AG04449 (cell line): ENCODE data around the gene PRSS57.

Experiments used
- CTCF ChIA-PET: fragments of 350-600 bp; formaldehyde crosslinking; extraction: SDS; loops from one replicate; lab custom pipeline; 2021; ENCODE audit warnings: antibody characterized with exemption; lab: Yijun Ruan, JAX
- POLR2A ChIA-PET: fragments of 400-600, 350-600 bp; formaldehyde crosslinking; extraction: SDS; loops from one replicate; lab custom pipeline; 2020; ENCODE audit warnings: antibody characterized with exemption, inconsistent platforms; lab: Yijun Ruan, JAX
- DNase-seq: peaks from one replicate; pipeline ENCODE4 v3.0.0-alpha.2; 2010; ENCODE audit warnings: low read depth, low spot score
- H3K4me3 ChIP-seq: 2 replicates; pipeline ENCODE4 v1.5.1; 2011; ENCODE audit warnings: low read depth, mild to moderate bottlenecking, control low read depth, low read length
- TF ChIP-seq, protein P1 (sequence below): IDR thresholded peaks from one replicate; pipeline ENCODE4 v1.5.1; 2011; ENCODE audit warnings: mild to moderate bottlenecking, moderate library complexity, low read length, control low read depth, inconsistent platforms; ENCODE audit not compliant: insufficient read depth; ENCODE audit errors: missing control alignments

The PRSS57 gene

DNA sequence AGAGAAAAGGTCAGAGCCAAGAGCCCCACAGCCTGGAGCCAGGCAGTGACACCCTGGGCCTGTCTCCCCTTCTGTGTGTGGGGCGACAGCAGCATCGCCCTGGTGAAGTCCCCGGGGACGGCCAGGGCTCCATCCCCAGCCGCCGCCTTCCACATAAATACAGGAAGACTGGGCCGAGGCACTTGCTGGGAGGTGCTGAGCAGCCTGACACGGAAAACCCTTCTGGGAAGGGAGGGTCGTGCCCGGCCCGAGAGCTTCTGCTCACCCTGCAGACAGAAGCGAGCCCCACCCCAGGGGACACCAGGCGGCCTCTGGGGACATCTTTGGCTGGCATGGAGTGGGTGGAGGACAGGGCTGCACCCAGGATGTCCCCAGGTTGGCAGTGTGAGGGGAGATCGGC, 50.5 kb downstream of the PRSS57 start:
- POLR2A ChIA-PET = no interaction called here
- TF ChIP-seq, protein P1, sequence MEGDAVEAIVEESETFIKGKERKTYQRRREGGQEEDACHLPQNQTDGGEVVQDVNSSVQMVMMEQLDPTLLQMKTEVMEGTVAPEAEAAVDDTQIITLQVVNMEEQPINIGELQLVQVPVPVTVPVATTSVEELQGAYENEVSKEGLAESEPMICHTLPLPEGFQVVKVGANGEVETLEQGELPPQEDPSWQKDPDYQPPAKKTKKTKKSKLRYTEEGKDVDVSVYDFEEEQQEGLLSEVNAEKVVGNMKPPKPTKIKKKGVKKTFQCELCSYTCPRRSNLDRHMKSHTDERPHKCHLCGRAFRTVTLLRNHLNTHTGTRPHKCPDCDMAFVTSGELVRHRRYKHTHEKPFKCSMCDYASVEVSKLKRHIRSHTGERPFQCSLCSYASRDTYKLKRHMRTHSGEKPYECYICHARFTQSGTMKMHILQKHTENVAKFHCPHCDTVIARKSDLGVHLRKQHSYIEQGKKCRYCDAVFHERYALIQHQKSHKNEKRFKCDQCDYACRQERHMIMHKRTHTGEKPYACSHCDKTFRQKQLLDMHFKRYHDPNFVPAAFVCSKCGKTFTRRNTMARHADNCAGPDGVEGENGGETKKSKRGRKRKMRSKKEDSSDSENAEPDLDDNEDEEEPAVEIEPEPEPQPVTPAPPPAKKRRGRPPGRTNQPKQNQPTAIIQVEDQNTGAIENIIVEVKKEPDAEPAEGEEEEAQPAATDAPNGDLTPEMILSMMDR = no peak
- CTCF ChIA-PET = no interaction called here
- no peak for DNase-seq
- no peak overlapping the region for H3K4me3 ChIP-seq

DNA sequence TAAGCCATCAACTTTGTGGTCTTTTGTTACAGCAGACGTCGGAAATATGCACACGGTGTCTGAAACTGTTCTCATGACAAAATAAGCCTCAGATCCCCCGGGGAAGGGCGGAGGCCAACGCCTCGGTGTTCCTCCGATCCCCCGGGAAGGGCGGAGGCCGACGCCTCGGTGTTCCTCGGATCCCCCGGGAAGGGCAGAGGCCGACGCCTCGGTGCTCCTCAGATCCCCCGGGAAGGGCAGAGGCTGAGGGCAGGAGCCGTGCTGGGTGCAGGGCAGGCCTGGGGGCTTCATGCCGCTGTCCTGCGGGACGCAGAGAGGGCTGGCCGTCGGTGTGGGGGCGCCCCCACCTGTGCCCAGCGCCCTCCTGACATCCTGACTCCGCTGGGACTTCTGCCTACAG, 50.9 kb downstream of the PRSS57 start:
- DNase-seq = no peak
- TF ChIP-seq, protein P1 = no peak
- no peak overlapping the region for H3K4me3 ChIP-seq
- ChIA-PET POLR2A (no interaction called here), CTCF (no interaction called here)

DNA sequence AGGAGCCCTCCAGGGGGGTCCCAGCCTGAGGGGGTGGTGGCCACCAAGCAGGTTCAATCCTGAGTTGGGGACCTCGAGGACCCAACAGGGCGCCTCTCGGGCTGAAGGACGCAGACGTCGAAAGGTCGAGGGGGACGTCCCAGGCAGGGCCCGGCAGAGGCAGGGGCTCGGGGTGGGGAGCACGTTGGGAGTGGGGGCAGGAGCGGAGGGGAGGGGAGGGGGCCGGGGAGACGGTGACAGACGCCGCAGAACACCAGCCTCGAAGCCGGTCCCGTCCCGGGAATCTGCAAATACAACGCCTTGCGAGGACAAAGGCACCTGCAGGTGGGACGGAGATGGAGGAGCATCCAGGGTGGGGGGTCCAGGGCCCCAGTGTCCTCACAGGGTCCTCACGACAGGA, 51.5 kb downstream of the PRSS57 start:
- H3K4me3 ChIP-seq = no peak overlapping the region
- TF ChIP-seq, protein P1 = no peak
- POLR2A ChIA-PET = no interaction called here
- DNase-seq = no peak
- CTCF ChIA-PET = no interaction called here

DNA sequence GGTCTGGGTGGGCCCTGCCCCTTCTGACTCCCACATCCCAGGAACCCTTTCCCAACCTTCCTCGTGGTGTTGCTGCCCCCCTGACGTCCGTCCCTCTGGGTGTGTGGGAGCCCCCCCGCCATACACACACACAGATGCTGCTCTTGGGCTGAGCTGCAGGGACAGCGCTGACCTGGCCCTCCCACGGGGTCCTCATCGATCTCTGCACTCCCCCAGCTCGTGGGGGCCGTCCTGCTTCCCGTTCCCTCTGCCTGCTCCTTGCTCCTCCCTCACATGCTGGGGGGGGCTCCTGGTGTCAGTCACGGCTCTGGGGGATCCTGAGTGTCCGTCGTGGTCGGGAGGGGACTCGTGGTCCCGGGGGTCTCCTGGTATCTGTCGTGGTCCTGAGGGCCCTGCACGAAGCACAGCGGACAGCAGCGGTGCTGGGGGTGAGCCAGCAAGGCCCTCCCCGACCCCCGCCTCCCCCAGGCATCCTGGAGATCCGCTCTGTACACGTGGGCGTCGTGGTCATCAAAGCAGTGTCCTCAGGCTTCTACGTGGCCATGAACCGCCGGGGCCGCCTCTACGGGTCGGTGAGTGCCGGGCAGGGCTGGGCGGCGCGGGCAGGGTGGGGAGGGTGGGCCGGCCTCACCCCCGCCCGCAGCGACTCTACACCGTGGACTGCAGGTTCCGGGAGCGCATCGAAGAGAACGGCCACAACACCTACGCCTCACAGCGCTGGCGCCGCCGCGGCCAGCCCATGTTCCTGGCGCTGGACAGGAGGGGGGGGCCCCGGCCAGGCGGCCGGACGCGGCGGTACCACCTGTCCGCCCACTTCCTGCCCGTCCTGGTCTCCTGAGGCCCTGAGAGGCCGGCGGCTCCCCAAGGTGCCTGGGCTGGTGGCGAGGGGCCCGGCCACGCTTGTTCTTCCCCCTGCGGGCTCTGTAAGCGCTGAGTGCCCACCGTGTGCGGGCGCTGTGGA, 52.2 kb downstream of the PRSS57 start:
- CTCF ChIA-PET = no interaction called here
- H3K4me3 ChIP-seq = no peak overlapping the region
- TF ChIP-seq, protein P1 = no peak
- POLR2A ChIA-PET = no interaction called here
- DNase-seq = no peak

DNA sequence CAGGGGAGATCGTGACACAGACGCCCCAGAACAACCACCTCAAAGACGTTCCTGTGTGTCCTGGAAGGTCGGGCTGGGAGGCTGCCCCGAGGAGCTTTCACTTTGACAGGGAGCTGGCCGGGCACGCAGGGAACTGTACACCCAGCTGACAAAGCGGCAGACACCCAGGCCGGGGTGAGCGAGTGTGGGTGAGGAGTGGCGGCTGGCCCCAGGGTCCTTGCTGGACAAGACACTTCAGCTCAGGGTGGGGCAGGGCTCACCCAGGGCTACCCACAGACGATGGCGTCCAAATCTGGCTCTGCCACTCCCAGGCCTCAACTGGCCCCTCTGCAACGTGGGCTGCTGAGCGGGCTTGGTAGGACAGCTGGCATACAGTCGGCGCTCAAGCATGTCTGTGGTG, 53.5 kb downstream of the PRSS57 start:
- no peak for DNase-seq
- ChIA-PET POLR2A (interaction anchor here (0.7 kb wide), 1 partner anchor 37 kb away, joined by 3 read pairs; no protein-coding TSS in a partner anchor), CTCF (no interaction called here)

More for the DNA sequence above, 53.5 kb downstream of the PRSS57 start:
- no peak overlapping the region for H3K4me3 ChIP-seq
- TF ChIP-seq, protein P1 = no peak
